ENCODE measurements around the gene BCAS3.

Gene BCAS3

GRCh38 chr17:60959011-60959410, 281.4 kb downstream of the BCAS3 start:
- peak; percentile 42 for DNase-seq (ENCODE audit: low read depth)
- no peak for TF ChIP-seq CTCF (conservative IDR thresholded peaks at IDR 0.05; ENCODE audit: low read depth, low read length)
- no peak overlapping the region for H3K4me3 ChIP-seq (ENCODE audit: low read length)

GRCh38 chr17:60959696-60960095, 282.0 kb downstream of the BCAS3 start:
- DNase-seq (ENCODE audit: low read depth), result no peak
- H3K4me3 ChIP-seq (ENCODE audit: low read length), result no peak overlapping the region
- no peak for TF ChIP-seq CTCF (conservative IDR thresholded peaks at IDR 0.05; ENCODE audit: low read depth, low read length)

- no peak overlapping the region for H3K4me3 ChIP-seq (ENCODE audit: low read length)
- TF ChIP-seq CTCF (conservative IDR thresholded peaks at IDR 0.05; ENCODE audit: low read depth, low read length), result no peak
- DNase-seq (ENCODE audit: low read depth), result no peak
Measured at GRCh38 chr17:60960398-60961065, 282.9 kb downstream of the BCAS3 start.

- DNase-seq (ENCODE audit: low read depth), result no peak
- H3K4me3 ChIP-seq (ENCODE audit: low read length), result no peak overlapping the region
- no peak for TF ChIP-seq CTCF (conservative IDR thresholded peaks at IDR 0.05; ENCODE audit: low read depth, low read length)
Measured at GRCh38 chr17:60964160-60964559, 286.5 kb downstream of the BCAS3 start.

GRCh38 chr17:60968266-60968665, 290.6 kb downstream of the BCAS3 start:
- no peak overlapping the region for H3K4me3 ChIP-seq (ENCODE audit: low read length)
- TF ChIP-seq CTCF (conservative IDR thresholded peaks at IDR 0.05; ENCODE audit: low read depth, low read length), result no peak
- no peak for DNase-seq (ENCODE audit: low read depth)

- DNase-seq (ENCODE audit: low read depth), result no peak
- no peak overlapping the region for H3K4me3 ChIP-seq (ENCODE audit: low read length)
- TF ChIP-seq CTCF (conservative IDR thresholded peaks at IDR 0.05; ENCODE audit: low read depth, low read length), result no peak
Measured at GRCh38 chr17:60969500-60970037, 291.9 kb downstream of the BCAS3 start.

GRCh38 chr17:60970741-60971140, 293.1 kb downstream of the BCAS3 start:
- no peak for DNase-seq (ENCODE audit: low read depth)
- TF ChIP-seq CTCF (conservative IDR thresholded peaks at IDR 0.05; ENCODE audit: low read depth, low read length), result no peak
- no peak overlapping the region for H3K4me3 ChIP-seq (ENCODE audit: low read length)
